ENCODE data around the gene DLK1.

- no peak for TF ChIP-seq NR2F6 (IDR thresholded peaks at IDR 0.05)
- no peak for TF ChIP-seq NR2F6 (CRISPR knock-in tag; IDR thresholded peaks at IDR 0.05)
- TF ChIP-seq ZKSCAN1 (IDR thresholded peaks at IDR 0.05; ENCODE audit: low read length), result no peak
- no peak for TF ChIP-seq REST (IDR thresholded peaks at IDR 0.05; ENCODE audit: borderline replicate concordance in 1 of 2, low read depth in 1 of 2, low read length in 2 of 2)
- no peak for TF ChIP-seq CTCF (CRISPR knock-in tag; IDR thresholded peaks at IDR 0.05)
- TF ChIP-seq CBX5 (CRISPR knock-in tag; IDR thresholded peaks at IDR 0.05; ENCODE audit: borderline replicate concordance), result no peak
- TF ChIP-seq MYC (CRISPR knock-in tag; IDR thresholded peaks at IDR 0.05; ENCODE audit: borderline replicate concordance), result 0 out of 2 replicates have a peak, but pooled peaks have one; percentile 17
- no peak for TF ChIP-seq EZH2 (conservative IDR thresholded peaks at IDR 0.05; ENCODE audit: low read depth, low read length)
- no peak for TF ChIP-seq TCF12 (IDR thresholded peaks at IDR 0.05)
- TF ChIP-seq TCF12 (CRISPR knock-in tag; IDR thresholded peaks at IDR 0.05), result no peak
- no peak for TF ChIP-seq HNF1A (IDR thresholded peaks at IDR 0.05; ENCODE audit: low read depth)
- TF ChIP-seq HNF1A (CRISPR knock-in tag; IDR thresholded peaks at IDR 0.05; ENCODE audit: borderline replicate concordance), result no peak
- TF ChIP-seq ZNF780A (CRISPR knock-in tag; IDR thresholded peaks at IDR 0.05), result no peak
Observed at GRCh38 chr14:100692859-100693558, 33.7 kb upstream of the DLK1 start.
